ENCODE measurements around the gene TRIO. TPM values are rescaled to one million over a fixed set of nuclear protein-coding genes. Genes with fewer than 3 reads are reported as not detected.

Gene TRIO
- total RNA-seq, 2 donors from 2014 or later: 181 to 202 TPM

DNA sequence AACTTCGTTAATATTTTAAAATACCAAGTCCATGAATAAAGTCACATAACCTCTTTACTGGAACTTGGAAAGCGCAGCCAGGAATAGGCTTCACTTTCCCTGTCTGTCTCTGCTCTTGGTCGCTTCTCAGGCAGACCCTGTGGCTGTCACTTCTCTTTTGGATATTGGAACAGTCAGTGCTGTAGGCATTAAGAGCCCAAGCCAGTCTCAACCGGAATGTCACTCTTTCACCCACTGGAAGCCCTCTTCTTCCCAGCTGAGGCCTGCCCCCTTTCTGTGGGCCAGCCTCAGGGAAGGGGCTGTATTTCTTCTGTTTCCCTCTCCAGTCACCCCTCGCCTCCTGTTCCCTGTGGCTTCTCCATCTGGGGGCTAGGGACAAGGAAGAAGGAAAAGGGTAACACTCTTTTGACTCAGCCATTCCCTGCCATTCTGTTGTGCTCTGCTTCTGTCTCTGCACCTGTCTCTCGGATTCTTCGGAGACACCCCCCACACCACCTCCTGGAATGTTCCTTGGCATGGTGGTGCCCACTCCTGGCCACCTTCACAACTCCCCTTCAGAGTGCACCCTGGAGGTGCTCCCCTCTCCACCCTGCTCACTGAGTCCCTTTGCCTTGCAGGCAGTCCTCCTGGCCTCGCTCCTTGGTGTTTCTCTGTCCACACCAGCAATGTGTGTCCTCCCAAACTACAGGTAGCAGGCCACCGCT is 103.4 kb downstream of the TRIO start:
- DNase-seq (ENCODE audit: low spot score): no peak
- intact Hi-C loops (cut with DNase I): no loop called here

DNA sequence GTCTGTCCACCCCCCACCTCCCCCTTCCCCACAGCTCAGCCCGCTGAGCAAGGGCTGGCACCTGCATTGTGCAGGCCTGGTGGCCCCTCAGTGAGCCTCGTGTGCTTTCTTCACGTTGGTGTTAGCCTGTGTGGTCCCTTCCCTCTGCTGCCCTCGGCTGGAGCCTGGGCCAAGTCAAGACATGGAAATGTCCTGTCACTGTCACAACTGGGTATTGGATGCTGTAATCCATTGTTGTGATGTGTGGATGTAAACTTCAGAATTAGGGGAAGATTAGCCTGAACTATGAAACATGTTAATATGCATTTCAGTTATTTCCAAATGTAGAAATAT is 103.9 kb downstream of the TRIO start:
- intact Hi-C loops (cut with DNase I): no loop called here
- no peak for DNase-seq (ENCODE audit: low spot score)

DNA sequence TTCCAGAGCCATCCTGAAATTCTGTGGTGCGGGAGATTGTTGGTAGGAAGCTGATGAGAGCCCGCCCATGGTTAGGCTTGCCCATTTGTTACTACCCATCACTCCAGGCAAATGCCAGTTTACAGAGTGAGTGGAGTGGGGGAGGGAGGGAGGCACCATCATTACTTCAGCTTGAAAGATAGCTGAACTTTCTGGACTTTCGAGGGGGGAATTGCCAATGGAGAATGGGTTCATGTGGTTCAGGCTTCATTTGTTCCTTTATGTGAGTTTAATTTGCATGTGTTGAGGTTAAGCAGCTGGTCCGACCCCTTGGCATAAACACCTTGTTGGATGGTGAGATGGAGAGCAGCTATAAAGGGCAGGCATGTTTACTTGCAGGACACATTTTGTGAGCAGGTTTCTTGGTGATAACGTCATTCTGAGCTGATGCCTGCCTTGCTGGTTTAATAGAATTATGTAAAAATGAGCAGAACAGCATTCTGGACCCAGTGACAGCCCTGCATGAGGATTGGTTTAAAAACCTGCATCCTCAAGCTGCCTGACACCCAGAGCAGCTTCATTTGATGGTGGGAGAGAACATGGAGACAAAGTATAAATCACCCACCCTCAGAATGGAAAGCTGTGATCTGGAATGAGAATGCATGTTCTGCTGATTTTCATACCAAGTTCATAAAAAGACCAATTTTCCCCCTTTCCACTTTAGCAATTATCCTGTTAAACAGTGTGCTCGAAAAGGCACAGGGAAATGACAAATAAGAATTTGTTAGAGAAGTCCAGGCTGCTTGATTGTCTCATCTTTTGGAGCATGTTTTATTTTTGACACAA is 106.3 kb downstream of the TRIO start:
- no peak for DNase-seq (ENCODE audit: low spot score)
- intact Hi-C loops (cut with DNase I): no loop called here

DNA sequence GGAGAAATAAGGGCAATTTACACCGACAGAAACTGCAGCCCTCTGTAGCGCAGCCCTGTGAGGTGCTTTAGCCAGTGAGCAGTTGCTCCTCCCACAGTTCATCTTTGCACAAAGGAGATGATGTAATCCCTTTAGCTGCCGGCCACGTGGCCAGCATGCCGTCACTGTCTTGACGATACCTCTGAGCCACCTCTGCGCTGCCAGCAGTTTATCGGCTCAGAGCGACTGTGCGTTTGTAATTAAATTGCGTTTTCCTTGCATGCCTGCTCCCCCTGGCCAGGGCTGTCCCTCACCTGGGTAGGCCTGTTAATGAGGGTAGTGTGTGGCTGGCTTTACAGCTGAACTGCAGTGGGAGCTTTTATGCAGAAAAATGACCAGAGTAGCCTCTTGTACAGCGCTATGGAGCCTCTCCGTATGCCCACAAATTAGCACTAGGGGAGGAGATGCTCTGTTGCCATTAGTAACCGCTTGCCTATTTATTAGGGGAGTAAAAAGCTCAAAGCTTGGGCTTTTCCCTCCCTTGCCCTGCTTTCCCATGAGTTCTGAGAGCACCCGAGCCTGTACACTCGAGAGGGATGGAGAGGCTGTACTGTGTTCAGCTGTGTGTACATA is 107.0 kb downstream of the TRIO start:
- intact Hi-C loops (cut with DNase I): no loop called here
- peak; percentile 89 for DNase-seq (ENCODE audit: low spot score)

DNA sequence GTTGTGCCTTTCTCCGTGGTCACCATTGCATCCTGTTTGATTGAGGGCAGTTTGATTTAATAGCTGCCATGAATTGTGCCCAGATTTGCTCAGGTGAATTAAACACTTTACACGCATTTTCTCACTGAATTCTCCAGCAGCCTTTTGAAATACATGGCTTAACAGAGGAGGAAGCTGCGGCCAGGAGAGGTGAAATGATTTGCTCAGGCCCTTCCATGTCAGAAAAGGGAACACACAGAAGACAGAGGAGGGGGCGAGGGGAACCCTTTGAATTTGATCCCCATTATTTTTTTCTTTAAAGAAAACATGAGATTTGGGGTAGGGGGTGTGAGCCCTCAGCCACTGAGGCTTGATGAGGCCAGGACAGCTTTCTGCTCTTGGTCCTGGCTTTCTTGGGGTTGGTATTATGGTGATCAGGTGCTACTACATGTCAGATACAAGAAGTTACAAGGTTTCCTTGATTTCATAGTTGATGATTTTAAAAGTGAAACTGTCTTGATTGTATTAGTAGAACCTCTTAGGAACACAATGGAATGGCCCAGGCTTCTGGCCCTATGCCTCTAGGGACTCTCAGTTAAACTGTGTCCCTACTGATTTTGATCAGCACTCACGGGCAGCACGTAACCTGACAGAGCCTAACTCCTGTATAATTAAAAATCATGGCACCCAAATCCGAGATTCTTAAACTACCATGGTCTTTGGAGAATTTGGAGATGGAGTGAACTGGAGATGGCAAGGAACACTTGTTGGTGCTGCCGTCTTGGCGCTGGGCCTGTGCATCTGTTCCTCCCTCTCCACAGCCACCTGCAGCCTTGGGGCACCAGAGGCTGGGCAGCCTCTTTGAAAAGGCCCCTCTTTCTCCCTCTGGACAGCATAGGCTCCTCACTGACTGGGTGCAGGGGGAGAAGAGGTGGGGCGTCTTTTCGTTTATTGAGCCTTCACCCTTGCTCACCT is 107.9 kb downstream of the TRIO start:
- DNase-seq (ENCODE audit: low spot score): no peak
- intact Hi-C loops (cut with DNase I): no loop called here

DNA sequence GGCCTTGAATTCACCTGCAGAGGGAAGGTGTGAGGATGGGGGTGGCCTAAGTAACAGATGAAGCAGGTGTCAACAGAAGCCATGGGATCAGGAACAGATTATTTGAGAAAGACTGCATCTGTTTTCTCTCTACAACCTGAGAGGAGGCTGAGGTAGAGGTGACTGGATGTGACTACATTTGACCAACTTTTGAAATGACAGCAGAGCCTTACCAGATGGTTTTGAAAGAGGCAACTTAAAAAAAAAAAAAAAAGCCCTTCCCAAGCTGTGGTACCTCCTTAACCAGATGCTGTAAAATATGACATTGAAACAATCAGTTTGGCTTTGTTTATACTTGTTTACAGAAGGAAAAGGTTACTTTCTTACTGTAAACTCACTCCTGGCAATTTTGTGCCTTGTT is 108.6 kb downstream of the TRIO start:
- no peak for DNase-seq (ENCODE audit: low spot score)
- intact Hi-C loops (cut with DNase I): no loop called here

DNA sequence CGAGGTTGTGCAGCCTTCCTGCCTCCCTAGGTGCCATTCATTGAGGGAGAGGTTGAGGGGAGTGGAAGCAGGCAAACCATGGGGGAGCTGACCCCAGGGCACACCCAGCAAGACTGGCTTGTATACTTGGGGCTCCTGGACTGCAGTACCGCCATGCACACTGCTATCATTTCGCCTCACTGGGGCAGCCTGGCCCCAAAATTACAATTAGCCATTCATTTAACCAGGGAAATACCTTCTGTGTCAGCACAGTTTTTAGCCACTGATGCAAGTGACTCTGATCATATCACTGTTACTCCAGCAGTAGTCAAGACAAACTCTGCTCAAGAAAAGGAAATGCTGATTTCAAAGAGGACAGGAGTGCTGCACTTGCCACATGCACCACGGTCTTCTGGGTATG is 109.7 kb downstream of the TRIO start:
- intact Hi-C loops (cut with DNase I): no loop called here

DNA sequence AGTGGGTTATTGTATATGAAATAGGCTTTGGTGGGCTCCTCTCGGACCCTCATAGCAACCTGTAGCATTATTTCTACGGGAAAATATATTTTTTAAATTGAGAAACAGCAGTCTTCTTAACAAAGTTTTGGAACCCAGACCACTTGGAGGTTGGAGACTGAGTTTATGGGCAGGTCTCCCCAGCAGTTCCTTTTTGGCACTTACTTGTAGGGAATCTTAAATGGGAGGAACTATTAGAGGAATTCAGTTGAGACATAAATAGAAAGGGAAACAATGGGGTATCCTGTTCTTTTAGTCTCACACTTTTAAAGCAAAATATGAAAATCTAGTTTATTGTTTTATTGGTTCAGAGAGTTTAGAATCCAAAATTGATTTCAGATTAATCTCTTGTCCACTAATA is 111.5 kb downstream of the TRIO start:
- intact Hi-C loops (cut with DNase I): no loop called here
- no peak for DNase-seq (ENCODE audit: low spot score)

More for the DNA sequence above, 109.7 kb downstream of the TRIO start:
- DNase-seq (ENCODE audit: low spot score): no peak

DNA sequence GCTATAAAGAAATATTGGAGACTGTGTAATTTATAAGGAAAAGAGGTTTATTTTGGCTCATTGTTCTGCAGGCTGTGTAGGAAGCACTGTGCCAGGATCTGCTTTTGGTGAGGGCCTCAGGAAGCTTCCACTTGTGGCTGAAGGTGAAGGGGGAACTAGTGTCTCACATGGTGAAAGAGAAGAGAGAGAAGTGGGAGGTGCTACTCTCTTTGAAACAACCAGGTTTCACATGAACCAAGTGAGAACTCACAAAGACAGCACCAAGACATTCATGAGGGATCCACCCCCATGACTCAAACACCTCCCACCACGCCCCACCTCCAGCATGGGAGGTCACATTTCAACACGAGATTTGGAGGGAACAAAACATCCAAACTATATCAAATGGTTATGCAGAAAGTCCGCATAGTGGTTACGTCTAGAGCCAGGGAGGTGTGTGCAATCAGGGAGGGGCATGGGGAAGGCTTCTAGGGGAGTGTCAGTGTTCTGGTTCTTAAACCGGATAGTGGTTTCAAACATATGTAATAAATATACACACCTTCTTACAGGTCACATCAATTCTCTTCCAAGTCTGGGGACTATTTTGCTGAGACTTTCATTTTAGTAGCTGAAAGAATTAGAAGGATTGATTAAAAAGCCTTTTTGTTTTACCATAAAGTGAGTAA is 113.0 kb downstream of the TRIO start:
- DNase-seq (ENCODE audit: low spot score): no peak
- intact Hi-C loops (cut with DNase I): no loop called here

DNA sequence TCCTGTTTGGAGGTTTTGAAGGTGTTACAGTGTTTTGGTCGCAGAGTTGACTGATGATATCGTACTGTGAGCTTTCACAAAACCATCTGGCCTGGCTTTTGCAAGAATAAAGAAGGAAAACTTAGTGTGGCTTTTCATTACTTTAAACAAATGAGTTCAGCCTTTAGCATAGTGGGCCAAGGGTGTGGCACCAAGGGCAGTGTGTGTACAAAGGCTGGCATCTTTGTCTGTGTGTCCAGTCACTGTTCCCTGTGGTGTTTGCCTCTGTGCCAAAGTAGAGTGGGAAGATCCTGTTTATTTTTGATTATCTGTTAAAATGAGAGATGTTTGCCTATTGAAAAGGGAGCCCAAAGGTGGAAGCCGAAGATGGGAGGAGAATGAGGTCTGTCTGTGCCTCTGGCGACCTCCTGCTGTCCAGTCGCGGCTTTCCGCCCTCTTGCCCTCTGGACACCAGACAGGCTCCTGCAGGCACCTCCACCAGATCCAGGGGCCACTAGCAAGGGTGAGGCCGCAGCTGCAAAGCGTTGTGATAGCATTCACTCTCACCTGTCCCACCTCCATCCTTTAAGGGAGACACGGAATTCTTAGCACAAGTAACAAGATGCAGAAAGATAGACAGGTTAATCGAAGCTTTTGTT is 113.7 kb downstream of the TRIO start:
- intact Hi-C loops (cut with DNase I): no loop called here
- DNase-seq (ENCODE audit: low spot score): no peak

DNA sequence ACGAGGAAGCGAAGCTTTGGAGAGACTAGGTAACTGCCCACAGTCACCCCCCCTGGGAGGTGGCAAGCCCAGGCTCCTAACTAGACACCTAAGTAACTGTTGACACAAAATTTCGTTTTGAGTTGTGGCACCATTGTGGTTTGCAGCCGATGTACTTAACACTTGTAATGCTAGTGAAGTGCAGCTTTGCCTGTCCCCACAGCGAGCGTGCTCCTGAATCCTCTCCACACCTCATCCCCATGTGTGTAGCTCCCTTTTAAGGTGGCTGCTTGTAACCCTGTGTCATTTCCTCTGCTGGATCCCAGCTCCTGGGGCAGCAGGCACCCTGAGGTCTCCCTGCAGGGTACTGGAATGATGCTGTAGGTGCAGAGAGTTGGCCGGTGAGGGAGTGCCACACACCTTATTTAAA is 114.9 kb downstream of the TRIO start:
- DNase-seq (ENCODE audit: low spot score): no peak
- intact Hi-C loops (cut with DNase I): no loop called here

DNA sequence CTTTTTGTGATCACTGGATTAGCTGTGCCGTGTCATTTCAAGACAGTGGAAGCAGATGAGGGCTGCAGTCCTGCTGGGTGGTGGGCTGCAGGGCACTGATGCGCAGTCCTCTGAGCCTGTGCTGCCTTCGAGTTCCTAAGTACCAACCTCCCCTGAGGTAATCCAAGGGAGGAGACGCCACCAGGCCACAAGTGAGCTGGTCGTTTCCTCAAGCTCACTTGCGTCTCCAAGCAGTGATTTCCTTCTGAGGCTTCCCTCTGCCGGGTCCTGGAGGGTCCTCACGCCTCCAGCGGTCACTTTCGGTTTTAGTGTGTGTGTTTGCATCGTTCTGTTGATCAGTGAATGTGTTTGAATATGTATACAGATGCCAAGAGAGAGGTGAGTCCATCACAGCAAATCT is 115.7 kb downstream of the TRIO start:
- intact Hi-C loops (cut with DNase I): no loop called here
- no peak for DNase-seq (ENCODE audit: low spot score)

DNA sequence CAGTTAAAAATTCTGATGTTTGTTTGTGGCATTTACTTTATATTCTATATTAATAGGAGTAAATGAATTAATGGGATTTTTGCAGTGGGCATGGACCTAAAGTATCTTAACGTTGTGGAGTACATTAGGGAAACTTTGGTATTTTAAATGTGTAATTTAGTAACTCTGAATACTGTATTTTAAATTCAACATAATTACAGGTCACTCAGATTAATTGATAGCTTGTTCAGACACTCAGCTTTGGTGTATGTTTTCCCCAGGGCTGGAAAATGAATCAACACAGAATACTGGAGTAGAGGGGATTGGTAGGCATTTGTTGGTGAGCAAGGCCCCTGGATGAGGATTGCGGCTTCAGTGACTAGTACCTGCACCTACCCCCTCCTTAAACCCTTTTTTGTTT is 117.5 kb downstream of the TRIO start:
- intact Hi-C loops (cut with DNase I): loop anchor here in 1 of 2 donors (10.0 kb wide), 1 partner anchor 266 kb away; no protein-coding TSS in a partner anchor

DNA sequence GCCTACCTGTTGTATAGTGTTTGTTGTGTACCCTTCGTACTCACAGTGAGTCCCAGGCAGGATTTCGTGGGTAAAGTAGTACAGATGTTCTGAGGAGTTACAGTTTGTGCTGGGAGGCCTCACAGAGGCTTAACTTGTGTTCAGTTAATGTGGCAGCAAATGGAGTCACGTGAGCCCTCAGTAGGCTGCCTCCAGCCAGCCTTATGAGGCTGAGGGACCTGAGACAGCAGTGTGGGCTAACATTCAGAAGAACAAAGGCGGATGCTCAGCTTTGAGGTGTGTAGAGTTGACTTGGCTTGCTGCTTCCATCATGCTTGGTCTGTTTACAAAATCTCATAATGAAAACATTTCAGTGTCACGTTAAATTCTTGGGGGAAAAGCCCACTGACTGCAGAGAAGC is 118.1 kb downstream of the TRIO start:
- no peak for DNase-seq (ENCODE audit: low spot score)
- intact Hi-C loops (cut with DNase I): loop anchor here in 1 of 2 donors (10.0 kb wide), 1 partner anchor 266 kb away; no protein-coding TSS in a partner anchor

More for the DNA sequence above, 117.5 kb downstream of the TRIO start:
- DNase-seq (ENCODE audit: low spot score): no peak

DNA sequence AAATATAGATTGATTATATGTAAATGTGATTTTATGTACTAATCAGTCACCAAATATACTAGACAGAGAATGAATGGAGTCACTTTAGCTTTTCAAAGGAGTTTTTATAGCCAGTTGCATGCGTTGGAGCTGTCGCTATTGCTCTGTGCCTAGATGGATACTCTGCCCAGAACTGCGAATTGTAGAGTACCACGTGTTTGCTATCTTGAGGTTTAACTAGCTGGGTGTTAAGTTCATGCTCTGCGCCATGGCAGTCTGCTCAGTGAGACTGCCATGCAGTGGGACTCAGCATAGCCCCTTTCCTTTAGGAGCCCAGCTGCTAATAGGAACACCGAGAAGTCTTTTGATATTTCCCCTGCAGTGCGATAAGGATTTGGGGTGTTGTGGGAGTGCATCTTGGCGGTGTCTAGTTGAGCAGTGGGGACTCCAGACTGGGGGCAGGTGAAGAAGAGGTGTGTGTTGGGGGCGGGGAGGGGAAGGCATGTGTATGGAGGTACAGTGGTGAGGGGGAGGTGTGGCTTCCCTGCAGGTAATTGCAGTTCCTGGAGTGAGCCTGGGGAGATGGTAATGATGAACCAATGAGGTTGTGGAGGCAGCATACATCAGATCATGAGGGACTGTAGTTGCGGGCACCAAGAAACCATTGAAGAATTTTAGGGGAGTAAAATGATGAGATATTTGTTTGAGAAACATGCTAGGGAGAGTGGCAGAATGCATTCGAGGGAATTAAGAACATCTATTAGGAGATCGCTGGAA is 118.9 kb downstream of the TRIO start:
- intact Hi-C loops (cut with DNase I): loop anchor here in 1 of 2 donors (10.0 kb wide), 1 partner anchor 267 kb away; no protein-coding TSS in a partner anchor
- no peak for DNase-seq (ENCODE audit: low spot score)

DNA sequence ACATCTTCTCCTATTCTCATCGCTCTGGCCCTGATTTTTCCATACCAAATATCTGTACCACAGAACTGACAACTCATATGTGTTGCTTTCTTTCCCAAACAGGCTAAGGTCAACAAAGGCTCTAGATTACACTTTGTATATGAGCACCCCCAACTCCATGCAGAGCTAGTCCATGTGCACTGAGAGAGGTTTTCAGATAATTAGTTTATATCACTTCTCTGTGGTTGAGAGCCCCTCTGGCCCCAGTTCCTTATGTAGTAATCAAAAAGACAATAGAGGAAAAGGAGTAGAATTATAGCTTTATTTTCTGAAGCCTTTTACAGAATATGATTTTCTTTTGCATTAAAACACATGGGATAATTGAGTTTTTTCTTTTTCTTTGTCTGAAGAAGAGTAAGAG is 120.0 kb downstream of the TRIO start:
- intact Hi-C loops (cut with DNase I): loop anchor here in 1 of 2 donors (10.0 kb wide), 1 partner anchor 268 kb away; no protein-coding TSS in a partner anchor
- DNase-seq (ENCODE audit: low spot score): no peak

DNA sequence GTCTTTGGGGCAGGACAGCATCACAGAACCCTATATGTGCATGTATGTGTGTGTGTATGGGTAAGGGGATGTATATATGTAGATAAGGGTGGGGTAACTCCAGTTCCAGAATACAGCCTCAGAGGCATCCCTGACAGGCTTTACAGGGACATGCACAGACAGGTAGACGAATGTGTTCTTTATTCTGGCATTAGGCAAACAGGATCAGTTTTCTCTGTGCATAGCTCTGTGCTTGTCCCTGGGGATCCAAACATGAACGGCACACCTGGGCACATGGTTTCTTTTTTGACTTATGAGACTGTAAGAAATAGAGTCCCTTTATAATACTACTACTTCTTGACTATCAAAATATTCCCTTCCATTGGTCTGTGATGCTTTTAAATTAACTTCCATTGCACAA is 120.6 kb downstream of the TRIO start:
- no peak for DNase-seq (ENCODE audit: low spot score)
- intact Hi-C loops (cut with DNase I): loop anchor here in 1 of 2 donors (10.0 kb wide), 1 partner anchor 269 kb away; no protein-coding TSS in a partner anchor

All from posterior vena cava (tissue), 2 donors.